GM18951 (cell line): ENCODE results near the gene CBX7.

Experiments
- POLR2A ChIP-seq: IDR thresholded peaks from 4 replicates; pipeline ENCODE4 v1.6.1; 2011; ENCODE audit warnings: mild to moderate bottlenecking; ENCODE audit not compliant: insufficient read length, insufficient read depth; ENCODE audit errors: extremely low read depth
- in situ Hi-C: fragments of 300-500 bp; cut with MboI; formaldehyde crosslinking; loops from one replicate; pipeline ENCODE4 v1.12.0; 2022; ENCODE audit warnings: low sequenced_read_pairs, mixed read lengths, inconsistent platforms; ENCODE audit not compliant: unreplicated experiment

The CBX7 gene

DNA sequence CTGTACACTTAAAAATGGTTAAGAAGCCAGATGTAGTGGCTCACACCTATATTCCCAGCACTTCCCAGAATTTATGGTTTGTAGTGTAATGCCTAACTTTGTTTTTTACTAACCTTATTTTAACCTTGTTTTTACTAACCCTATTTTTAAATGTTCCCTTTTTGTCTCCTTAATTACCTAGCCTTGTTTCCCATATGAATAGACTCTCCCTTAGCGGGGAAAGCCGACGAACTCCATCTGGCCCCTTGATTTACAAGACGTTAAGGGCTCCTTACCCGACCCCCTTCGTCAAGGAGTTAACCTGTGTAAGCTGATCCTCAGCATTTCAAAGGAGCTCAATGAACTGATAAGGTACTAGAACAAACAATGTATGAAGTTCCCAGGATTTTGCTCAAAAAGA is 38.4 kb downstream of the CBX7 start:
- no peak for TF ChIP-seq POLR2A
- in situ Hi-C loops = no loop called here

DNA sequence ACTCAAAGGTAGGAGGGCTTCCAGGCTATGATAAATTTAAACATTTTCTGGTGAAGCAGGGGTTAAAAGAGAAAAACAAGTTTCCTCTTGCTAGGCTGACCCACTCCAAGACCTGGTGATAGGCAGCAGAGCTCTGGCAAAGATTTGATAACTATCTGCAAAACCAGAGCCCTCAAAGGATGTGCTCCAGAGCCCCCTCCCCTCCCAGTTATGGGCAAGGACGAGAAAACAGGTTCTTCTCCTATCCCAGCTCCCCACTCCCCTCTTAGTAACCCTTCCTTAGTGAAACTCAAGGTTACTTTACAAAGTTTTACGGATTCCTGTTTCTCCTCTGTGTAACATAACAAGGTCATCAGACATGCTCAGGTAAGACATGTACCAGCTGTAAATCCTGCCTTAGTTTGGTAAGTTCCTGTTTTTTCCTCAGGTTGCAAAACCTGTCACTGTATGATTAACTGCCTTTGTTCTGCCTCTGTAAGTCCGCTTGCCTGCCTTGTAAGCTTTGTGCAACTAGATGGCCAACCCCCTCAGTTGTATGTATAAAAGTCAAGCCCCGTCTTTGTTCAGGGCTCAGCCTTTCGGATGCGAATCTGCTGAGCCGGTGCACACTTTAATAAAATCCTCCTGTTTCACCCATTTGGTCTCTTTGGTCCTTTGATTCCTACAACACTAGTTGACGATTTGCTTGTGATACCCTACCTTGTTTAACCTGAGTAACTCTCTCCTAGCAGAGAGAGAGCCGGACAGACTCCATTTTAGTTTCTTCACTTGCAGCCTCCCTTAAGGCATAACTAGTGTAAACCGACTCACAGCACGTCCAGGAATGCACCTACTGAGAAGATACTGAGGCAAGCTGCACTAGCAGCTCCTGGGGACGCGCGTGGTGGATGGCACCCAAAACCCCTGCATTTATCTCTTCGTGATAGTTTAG is 41.6 kb downstream of the CBX7 start:
- in situ Hi-C loops = no loop called here
- no peak for TF ChIP-seq POLR2A

DNA sequence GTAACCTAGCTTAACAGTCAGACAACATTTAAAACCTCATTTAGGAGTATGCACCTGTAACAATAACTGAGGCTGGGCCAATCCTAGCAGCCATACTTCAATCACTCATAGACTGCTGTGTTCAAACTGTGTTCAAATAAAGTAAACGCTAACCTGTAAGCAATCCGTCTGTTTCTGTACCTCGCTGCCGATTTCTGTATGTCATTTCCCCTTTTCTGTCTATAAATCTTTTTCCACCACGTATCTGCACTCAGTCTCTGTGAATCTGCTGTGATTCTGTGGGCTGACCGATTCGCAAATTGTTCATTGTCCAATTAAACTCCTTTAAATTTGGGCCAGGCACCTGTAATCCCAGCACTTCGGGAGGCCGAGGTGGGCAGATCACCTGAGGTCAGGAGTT is 43.1 kb downstream of the CBX7 start:
- TF ChIP-seq POLR2A = no peak

DNA sequence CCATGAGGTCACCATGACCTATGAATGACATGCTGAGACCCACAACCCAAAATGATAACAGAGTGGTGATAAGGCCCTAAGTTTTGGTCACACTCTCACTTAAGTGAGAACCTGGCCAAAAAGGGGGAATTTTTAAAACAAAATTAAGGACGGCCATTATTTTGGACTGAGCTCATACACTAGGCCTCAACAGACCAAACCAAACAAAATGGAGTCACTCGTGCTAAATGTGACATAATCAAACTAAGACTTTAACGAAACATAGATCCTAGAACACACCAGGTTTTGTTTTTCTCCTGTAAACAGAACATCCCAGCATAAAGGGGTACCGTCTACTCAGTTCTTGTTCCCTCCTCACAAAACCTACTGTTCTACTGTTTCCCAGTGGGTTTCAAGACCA is 44.0 kb downstream of the CBX7 start:
- in situ Hi-C loops = no loop called here
- no peak for TF ChIP-seq POLR2A

More for the DNA sequence above, 43.1 kb downstream of the CBX7 start:
- in situ Hi-C loops = no loop called here

DNA sequence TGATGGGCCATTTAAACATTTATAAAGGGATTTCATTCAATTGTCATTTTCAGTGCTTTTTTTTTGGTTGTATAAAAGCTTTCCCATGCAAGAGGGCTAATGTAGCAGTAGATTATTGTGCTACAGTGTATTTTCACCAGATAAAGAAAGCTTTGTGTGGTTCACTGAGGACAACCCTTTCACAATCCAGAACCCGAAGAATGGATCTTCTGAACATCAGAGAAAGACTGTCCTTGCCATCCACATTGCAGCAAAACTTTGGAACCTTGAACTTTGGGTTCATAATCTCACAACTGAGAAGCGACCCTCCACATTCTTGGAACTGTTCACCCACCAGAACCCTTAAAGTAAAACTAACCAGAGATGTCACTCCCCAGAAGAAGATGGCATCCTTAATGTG is 46.2 kb downstream of the CBX7 start:
- in situ Hi-C loops = no loop called here

DNA sequence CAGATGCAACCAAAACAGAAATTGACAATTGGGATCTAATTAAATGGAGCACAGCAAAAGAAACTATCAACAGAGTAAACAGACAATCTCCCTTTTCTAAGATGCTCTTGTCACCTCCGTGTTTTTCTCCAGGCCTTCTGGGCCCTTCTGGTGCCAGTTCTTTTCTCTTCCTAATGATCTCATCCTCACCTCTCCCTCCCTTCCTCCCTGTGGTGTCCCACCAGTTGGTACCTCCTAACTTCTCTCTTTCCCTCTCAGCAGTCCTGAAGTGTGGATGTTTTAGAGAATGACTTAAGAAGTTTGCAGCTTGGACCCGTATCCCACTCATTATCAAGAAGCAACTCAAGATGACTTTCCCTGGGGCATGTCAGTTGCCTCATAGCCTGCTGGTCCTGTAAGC is 49.0 kb downstream of the CBX7 start:
- in situ Hi-C loops = no loop called here
- no peak for TF ChIP-seq POLR2A

More for the DNA sequence above, 46.2 kb downstream of the CBX7 start:
- TF ChIP-seq POLR2A = no peak

DNA sequence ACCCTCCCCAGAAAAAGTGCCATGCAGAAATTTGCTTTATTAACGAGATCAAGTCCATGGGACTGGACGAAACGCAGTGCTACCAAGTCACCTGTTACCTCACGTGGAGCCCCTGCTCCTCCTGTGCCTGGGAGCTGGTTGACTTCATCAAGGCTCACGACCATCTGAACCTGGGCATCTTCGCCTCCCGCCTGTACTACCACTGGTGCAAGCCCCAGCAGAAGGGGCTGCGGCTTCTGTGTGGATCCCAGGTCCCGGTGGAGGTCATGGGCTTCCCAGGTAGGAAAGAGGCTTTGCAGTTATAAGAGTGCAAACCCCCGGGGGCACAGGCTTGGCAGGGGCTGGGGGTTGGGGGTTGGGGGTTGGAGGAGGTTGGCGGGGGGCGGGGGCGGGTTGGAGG is 51.3 kb downstream of the CBX7 start:
- in situ Hi-C loops = no loop called here
- TF ChIP-seq POLR2A = no peak

DNA sequence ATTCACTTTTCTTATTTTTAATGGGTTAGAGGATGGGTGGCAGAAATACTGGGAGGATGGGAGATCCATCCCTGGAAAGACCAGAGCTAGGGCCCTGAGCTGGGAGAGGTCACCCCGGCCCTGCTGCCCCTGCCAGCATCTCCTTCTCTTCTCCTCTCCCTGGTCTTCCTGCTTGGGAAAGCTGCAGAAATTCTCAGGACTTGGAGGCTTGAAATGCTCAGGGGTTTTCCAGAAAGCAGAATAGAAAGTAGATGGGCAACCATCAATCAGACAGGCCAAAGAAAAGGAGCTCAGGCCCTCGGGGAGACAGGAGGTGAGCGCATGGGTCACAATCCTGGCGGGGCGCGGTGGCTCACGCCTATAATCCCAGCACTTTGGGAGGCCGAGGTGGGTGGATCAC is 53.9 kb downstream of the CBX7 start:
- no peak for TF ChIP-seq POLR2A
- in situ Hi-C loops = no loop called here

DNA sequence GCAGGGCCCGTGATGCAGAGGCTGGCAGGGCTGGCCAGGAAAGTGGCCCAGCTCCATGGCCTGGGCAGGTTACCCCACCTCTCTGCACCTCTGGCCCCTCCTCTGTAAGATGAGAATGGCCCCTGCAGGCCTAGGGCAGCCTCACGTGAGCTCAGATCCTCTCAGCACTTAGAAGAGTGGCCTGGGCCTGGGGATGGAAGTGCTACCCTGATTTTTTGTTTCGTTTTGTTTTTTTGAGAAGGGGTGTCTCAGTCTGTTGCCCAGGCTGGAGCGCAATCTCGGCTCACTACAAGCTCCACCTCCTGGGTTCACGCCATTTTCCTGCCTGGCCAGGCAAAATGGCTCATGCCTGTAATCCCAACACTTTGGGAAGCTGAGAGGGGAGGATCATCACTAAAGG is 54.5 kb downstream of the CBX7 start:
- in situ Hi-C loops = no loop called here
- peak; percentile 53 for TF ChIP-seq POLR2A

DNA sequence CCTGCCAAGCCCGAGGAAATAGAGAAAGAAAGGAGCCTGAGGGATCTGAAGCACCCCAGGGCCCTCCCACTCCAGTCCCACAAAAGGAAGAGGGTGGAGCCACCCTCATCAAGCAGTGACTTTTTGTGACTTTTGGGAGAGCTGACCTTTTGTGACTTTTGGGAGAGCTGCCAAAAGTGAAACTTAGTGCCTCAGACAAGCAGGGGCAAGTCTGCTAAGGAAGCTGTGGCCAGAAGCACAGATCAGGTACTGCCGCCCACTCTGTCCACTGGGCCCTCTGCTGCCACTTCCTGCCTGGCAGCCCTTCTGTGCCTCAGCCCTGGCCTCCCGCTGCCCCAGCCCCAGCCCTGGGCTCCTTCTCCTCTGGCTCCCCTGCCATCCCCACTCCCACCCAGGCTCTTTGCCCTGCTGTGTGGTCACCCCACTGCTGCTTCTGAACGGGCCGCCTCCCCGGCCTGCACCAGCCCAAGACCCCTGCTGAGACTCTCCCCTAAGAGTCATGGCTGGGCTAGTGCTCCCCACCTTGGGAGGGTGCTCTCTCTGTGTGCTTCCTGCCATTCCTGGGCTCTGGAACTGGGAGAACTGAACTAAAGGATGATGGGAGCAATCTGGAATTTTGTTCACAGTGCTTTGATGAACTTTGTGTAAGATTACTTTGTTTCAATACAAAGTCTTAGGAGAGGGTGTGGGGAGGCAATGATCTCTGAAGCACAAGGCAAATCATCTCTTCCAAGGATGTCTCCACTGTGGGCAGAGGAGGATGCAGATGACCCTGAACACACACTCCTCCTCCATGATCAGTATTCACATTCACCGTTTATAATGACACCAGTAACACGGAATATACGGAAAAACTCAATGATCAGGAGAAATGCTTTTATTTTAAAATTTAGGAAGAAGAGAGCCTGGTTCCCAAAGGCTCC is 55.1 kb downstream of the CBX7 start, which contains the start of gene APOBEC3H:
APOBEC3H (plus strand) TSS at position 147 of the 923 bp plus-strand sequence. CDS start 3,035 bp downstream, outside the sequence.
- peak; percentile 48 for TF ChIP-seq POLR2A
- in situ Hi-C loops = no loop called here

DNA sequence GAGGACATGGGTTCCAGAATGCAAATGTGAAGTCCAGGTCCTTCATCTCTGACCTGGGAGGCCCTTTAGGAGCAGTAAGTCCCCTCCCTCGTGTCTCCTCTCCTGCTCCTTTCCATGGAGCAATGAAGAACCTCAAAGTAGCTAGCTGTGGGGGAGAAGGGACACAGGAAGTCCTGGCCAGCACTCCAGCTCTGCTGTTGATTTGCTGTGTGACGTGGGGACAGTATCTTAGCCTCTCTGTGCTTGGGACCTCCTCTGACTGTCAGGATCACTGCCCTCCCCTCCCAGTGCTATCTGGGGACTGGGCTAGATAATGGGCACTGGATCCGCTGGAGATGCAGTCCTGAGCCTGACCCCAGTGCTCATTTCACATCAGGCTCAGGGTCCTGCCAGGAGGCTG is 56.5 kb downstream of the CBX7 start:
- in situ Hi-C loops = no loop called here
- TF ChIP-seq POLR2A = no peak

DNA sequence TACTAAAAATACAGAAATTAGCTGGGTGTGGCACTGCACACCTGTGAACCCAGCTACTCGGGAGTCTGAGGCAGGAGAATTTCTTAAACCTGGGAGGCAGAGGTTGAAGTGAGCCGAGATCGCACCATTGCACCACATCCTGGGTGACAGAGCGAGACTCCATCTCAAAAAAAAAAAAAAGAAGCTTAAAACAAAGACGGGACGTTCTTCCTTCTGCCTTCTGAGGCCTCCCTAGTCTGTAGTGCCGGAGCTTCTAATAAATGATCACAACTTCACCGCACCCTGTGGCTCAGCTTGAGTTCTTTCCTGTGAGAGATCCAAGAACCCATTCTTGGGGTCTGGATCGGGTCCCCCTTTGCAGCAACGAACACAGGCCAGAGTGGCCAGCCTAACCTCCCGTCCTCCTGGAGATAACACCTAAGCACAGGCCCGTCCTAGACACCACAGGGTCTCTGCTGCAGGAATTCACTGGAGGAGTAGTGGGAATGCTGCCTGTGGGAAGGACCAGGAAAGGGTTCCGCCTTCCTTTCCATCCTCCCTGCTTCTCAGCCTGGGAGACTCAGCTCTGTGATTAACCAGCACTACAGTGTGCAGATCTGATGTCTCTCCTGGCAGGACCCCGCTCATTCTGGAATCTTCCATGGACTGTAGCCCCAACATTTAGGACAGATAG is 57.6 kb downstream of the CBX7 start:
- in situ Hi-C loops = no loop called here
- TF ChIP-seq POLR2A = no peak
